Mesendoderm (in vitro differentiated cells): Measurements from ENCODE around the gene ZNF559.

Source experiments
- DNase-seq: peaks from one replicate; pipeline ENCODE4 v3.0.0; 2013
- H2AK5ac ChIP-seq: 2 replicates; pipeline ENCODE4 v1.6.1; 2013; ENCODE audit warnings: low read length, inconsistent platforms
- H2BK120ac ChIP-seq: 2 replicates; pipeline ENCODE4 v1.6.1; 2013; ENCODE audit warnings: low read depth, mild to moderate bottlenecking, low read length, moderate library complexity, mixed read lengths
- H2BK15ac ChIP-seq: replicated peaks from 2 replicates; pipeline ENCODE4 v1.6.1; 2013; ENCODE audit warnings: low read depth, mild to moderate bottlenecking, moderate library complexity
- H2BK5ac ChIP-seq: 2 replicates; pipeline ENCODE4 v1.6.1; 2013; ENCODE audit warnings: low read length, inconsistent platforms
- H3K18ac ChIP-seq: 2 replicates; pipeline ENCODE4 v1.6.1; 2013; ENCODE audit warnings: mild to moderate bottlenecking, low read length, mixed read lengths
- H3K23ac ChIP-seq: one replicate; pipeline ENCODE4 v1.6.1; 2013; ENCODE audit warnings: low read length
- H3K27ac ChIP-seq: 2 replicates; pipeline ENCODE4 v1.5.1; 2013; ENCODE audit warnings: low read depth, mild to moderate bottlenecking, inconsistent platforms, low read length, moderate library complexity
- H3K27me3 ChIP-seq: 2 replicates; pipeline ENCODE4 v1.6.1; 2013; ENCODE audit warnings: low read length, control low read depth, mild to moderate bottlenecking, inconsistent platforms; ENCODE audit not compliant: insufficient read depth, poor library complexity
- H3K36me3 ChIP-seq: 2 replicates; pipeline ENCODE4 v1.6.1; 2013; ENCODE audit warnings: low read length, inconsistent platforms; ENCODE audit not compliant: control insufficient read depth, insufficient read depth
- H3K4ac ChIP-seq: one replicate; pipeline ENCODE4 v1.6.1; 2013; ENCODE audit warnings: low read depth, mild to moderate bottlenecking, low read length, moderate library complexity
- H3K4me1 ChIP-seq: 2 replicates; pipeline ENCODE4 v1.6.1; 2013; ENCODE audit warnings: low read depth, low read length, inconsistent platforms; ENCODE audit not compliant: control insufficient read depth
- H3K4me2 ChIP-seq: 2 replicates; pipeline ENCODE4 v1.6.1; 2013; ENCODE audit warnings: low read length
- H3K4me3 ChIP-seq: 2 replicates; pipeline ENCODE4 v1.5.1; 2013; ENCODE audit warnings: mild to moderate bottlenecking, low read length
- H3K56ac ChIP-seq: one replicate; pipeline ENCODE4 v1.6.1; 2013; ENCODE audit warnings: low read length
- H3K79me1 ChIP-seq: 2 replicates; pipeline ENCODE4 v1.6.1; 2013; ENCODE audit warnings: low read length, inconsistent platforms
- H3K79me2 ChIP-seq: 2 replicates; pipeline ENCODE4 v1.6.1; 2013; ENCODE audit warnings: mild to moderate bottlenecking, low read length; ENCODE audit not compliant: control insufficient read depth, insufficient read depth
- H3K9ac ChIP-seq: 2 replicates; pipeline ENCODE4 v1.6.1; 2013; ENCODE audit warnings: low read length, inconsistent platforms
- H4K5ac ChIP-seq: one replicate; pipeline ENCODE4 v1.6.1; 2013; ENCODE audit warnings: low read length
- H4K8ac ChIP-seq: one replicate; pipeline ENCODE4 v1.6.1; 2013; ENCODE audit warnings: low read depth, mild to moderate bottlenecking, control low read depth, low read length, moderate library complexity
- WGBS: extraction: QIAGEN DNeasy Blood & Tissue Kit; methylation state at CpG from one replicate; pipeline ENCODE4 v1.1.7; 2013; ENCODE audit warnings: low lambda C conversion rate, missing lambda C conversion rate; ENCODE audit not compliant: insufficient coverage; ENCODE audit errors: extremely low coverage; 5-methylcytosine and 5-hydroxymethylcytosine counted together

Gene ZNF559

DNA sequence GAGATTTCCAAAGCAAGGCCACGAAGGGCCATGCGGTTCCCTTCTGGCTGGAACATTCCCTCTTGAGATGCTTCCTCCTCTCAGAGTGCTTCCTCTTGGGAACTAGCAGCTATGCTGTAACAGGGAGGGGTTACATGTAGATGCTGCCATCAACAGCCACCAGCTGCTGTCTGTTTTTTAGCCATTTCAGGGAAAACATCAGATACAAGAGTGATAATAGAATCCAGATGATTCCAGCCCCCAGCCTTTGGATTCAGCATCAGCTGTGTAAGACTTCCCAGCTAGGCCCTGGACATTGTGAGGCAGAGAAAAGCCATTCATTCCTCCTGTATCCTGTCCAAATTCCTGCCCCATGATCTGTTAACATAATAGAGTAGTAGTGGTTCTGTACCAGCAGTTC, 30.7 kb downstream of the ZNF559 start:
- Histone ChIP-seq H3K4me1 (no peaks in the 10 kb centered on the region), H3K4me3 (no peak overlapping the region), H4K5ac (no peak overlapping the region), H3K79me2 (no peaks in the 10 kb centered on the region), H3K23ac (no peak overlapping the region), H3K9ac (no peak overlapping the region), H2AK5ac (no peak overlapping the region), H2BK15ac (no peak overlapping the region), H3K79me1 (no peaks in the 10 kb centered on the region), H2BK5ac (no peak overlapping the region), H3K27me3 (no peaks in the 10 kb centered on the region), H4K8ac (no peak overlapping the region), H2BK120ac (no peak overlapping the region), H3K4ac (no peak overlapping the region), H3K27ac (no peak overlapping the region), H3K36me3 (no peaks in the 10 kb centered on the region), H3K18ac (no peak overlapping the region), H3K4me2 (no peak overlapping the region), H3K56ac (no peak overlapping the region)
- no peak for DNase-seq
- WGBS = no CpG with 5 or more reads among the region's 2 CpGs

DNA sequence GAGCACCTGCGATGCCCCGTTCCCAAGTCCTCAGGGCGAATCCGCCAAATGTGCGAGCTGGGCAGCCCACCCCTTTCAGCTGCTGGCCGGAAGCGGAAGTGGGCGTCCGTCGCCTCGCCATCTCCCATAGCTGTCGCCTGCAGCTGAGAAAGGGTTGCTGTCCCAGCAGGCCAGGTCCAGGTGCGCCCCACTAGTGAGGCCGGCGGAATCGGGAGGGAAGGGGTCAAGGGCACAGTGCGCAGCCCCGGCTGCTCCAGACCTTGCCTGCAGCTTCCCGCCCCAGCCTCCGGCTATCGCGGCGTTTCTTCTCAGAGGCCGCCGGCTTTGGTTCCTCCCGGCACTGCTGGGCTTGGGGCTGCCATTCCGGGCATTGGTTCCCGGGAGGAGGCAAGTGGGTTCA, 38.9 kb downstream of the ZNF559 start, which contains the start of gene ZNF177:
TSS of gene ZNF177 (plus strand) at position 109 of the 400 bp plus-strand sequence. CDS start 15,299 bp downstream, outside the sequence.
- H2BK5ac ChIP-seq = no peak within 1 kb of the TSS
- H3K27ac ChIP-seq = no peak within 1 kb of the TSS
- H3K36me3 ChIP-seq = no peaks in the 10 kb centered on the region
- no peaks in the 10 kb centered on the region for H3K27me3 ChIP-seq
- WGBS = no CpG with 5 or more reads among the region's 28 CpGs
- no peak within 1 kb of the TSS for H3K4ac ChIP-seq
- H3K4me3 ChIP-seq = no peak within 1 kb of the TSS
- no peaks in the 10 kb centered on the region for H3K79me2 ChIP-seq
- no peak within 1 kb of the TSS for H3K4me2 ChIP-seq
- H2AK5ac ChIP-seq = no peak within 1 kb of the TSS
- H2BK15ac ChIP-seq = no peak within 1 kb of the TSS
- no peak within 1 kb of the TSS for H3K9ac ChIP-seq
- H4K5ac ChIP-seq = no peak within 1 kb of the TSS
- H2BK120ac ChIP-seq = no peak within 1 kb of the TSS
- H3K79me1 ChIP-seq = no peaks in the 10 kb centered on the region
- H3K4me1 ChIP-seq = no peaks in the 10 kb centered on the region
- DNase-seq = no peak
- no peak within 1 kb of the TSS for H4K8ac ChIP-seq
- H3K23ac ChIP-seq = no peak within 1 kb of the TSS
- H3K18ac ChIP-seq = no peak within 1 kb of the TSS
- no peak within 1 kb of the TSS for H3K56ac ChIP-seq

DNA sequence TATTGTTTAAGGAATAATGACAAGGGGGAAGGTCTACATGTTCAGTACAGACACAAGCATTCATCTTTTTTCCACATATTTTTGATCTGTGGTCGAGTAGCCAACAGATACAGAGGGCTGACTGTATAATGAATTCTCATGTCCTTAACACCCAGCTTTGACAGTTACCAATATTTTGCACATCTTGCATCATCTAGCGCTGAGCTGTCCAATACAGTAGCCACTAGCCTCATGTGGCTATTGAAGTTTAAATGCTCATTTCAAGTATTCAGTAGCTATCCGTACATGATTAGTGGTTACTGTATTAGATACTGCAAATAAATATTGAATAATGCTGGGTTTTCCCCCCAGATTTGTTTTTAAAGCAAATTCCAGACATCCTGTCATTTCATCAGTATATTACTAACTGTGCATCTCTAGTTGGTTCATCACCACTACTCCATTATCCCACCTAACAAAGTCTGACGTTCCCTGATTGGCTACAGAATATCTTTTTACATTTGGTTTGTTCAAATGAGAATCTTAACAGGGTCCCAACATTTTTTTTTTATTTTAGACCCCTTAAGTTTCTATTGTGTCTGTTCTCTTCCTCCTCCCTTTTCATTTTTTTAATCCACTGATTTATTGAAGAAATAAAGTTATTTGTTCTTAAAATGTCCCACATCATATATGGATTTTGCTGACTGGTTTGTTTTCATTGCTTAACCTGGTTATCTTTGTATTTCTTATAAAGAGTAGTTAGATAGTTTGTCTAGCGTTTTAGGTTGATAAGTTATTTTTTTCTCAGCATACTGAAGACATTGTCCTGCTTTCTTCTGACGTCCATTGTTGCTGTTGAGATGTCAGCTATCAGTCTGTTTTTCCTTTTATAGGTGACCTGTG, 47.0 kb downstream of the ZNF559 start:
- Histone ChIP-seq H3K18ac (no peak overlapping the region), H2BK5ac (no peak overlapping the region), H3K27me3 (no peaks in the 10 kb centered on the region), H4K8ac (no peak overlapping the region), H3K4ac (no peak overlapping the region), H3K23ac (no peak overlapping the region), H3K4me2 (no peak overlapping the region), H2BK120ac (no peak overlapping the region), H3K27ac (no peak overlapping the region), H3K56ac (no peak overlapping the region), H2BK15ac (no peak overlapping the region), H2AK5ac (no peak overlapping the region), H4K5ac (no peak overlapping the region), H3K9ac (no peak overlapping the region), H3K4me1 (no peaks in the 10 kb centered on the region), H3K4me3 (no peak overlapping the region), H3K79me1 (no peaks in the 10 kb centered on the region), H3K79me2 (no peaks in the 10 kb centered on the region), H3K36me3 (no peaks in the 10 kb centered on the region)
- WGBS = no CpG with 5 or more reads among the region's 6 CpGs
- no peak for DNase-seq

DNA sequence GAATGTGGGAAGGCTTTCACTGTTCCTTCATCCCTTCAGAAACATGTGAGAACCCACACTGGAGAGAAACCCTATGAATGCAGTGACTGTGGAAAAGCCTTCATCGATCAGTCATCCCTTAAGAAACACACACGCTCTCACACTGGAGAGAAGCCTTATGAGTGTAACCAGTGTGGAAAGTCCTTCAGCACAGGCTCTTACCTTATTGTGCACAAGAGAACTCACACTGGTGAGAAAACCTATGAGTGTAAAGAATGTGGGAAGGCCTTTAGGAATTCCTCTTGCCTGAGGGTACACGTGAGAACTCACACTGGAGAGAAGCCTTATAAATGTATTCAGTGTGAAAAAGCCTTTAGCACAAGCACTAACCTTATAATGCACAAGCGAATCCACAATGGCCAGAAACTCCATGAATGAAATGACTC, 57.4 kb downstream of the ZNF559 start:
- Histone ChIP-seq H3K4me2 (no peak overlapping the region), H2BK15ac (no peak overlapping the region), H3K9ac (no peak overlapping the region), H3K23ac (no peak overlapping the region), H3K4me1 (no peaks in the 10 kb centered on the region), H3K18ac (no peak overlapping the region), H3K4me3 (peak overlapping the region; percentile 36), H2BK5ac (no peak overlapping the region), H3K79me2 (no peaks in the 10 kb centered on the region), H3K56ac (no peak overlapping the region), H4K8ac (no peak overlapping the region), H3K27me3 (no peaks in the 10 kb centered on the region), H2BK120ac (no peak overlapping the region), H2AK5ac (no peak overlapping the region), H3K27ac (no peak overlapping the region), H3K79me1 (no peaks in the 10 kb centered on the region), H3K4ac (no peak overlapping the region), H3K36me3 (peaks cover 19% of the 10 kb centered on the region), H4K5ac (no peak overlapping the region)
- DNase-seq = peak; percentile 23
- no CpG with 5 or more reads among the region's 4 CpGs for WGBS
